Liver (tissue), 9 donors: Measurements from ENCODE around the gene VRTN. TPM values are rescaled to one million over a fixed set of nuclear protein-coding genes. Genes with fewer than 3 reads are reported as not detected.

ENCODE experiments used
- DNase-seq: peaks from one replicate; pipeline ENCODE4 v3.0.0-alpha.2; 2017; ENCODE audit warnings: low spot score
- H3K27ac ChIP-seq, 2 donors: one replicate each; pipeline ENCODE4 v1.7.0; 2013; ENCODE audit warnings: inconsistent platforms in 2 of 2, low read length in 2 of 2, control low read depth in 1 of 2, low read depth in 1 of 2, mild to moderate bottlenecking in 1 of 2
- H3K27me3 ChIP-seq, 4 donors: one replicate each; pipeline versions ENCODE4 v1.6.1 to v1.7.0; 2013; ENCODE audit warnings: low read length in 3 of 4, inconsistent platforms in 1 of 4, mild to moderate bottlenecking in 1 of 4, moderate library complexity in 1 of 4; ENCODE audit not compliant: control insufficient read depth in 4 of 4, insufficient read depth in 4 of 4
- H3K36me3 ChIP-seq, 4 donors: one replicate each; pipeline versions ENCODE4 v1.6.1 to v1.7.0; 2013; ENCODE audit warnings: low read length in 3 of 4, mild to moderate bottlenecking in 3 of 4, low read depth in 1 of 4, moderate library complexity in 1 of 4; ENCODE audit not compliant: control insufficient read depth in 4 of 4, insufficient read depth in 3 of 4
- H3K4me1 ChIP-seq, 4 donors: one replicate each; pipeline versions ENCODE4 v1.6.1 to v1.7.0; 2013; ENCODE audit warnings: low read length in 3 of 4, mild to moderate bottlenecking in 3 of 4, moderate library complexity in 1 of 4; ENCODE audit not compliant: control insufficient read depth in 4 of 4, insufficient read depth in 4 of 4
- H3K4me3 ChIP-seq, 3 donors: one replicate each; pipeline versions ENCODE4 v1.6.1 to v1.7.0; 2013; ENCODE audit warnings: low read length in 3 of 3, control low read depth in 1 of 3, low read depth in 1 of 3, mild to moderate bottlenecking in 1 of 3
- H3K9ac ChIP-seq, 2 donors: one replicate each; pipeline ENCODE4 v1.7.0; 2013; ENCODE audit warnings: low read length in 2 of 2, mild to moderate bottlenecking in 2 of 2, moderate library complexity in 2 of 2, control low read depth in 1 of 2, low read depth in 1 of 2
- H3K9me3 ChIP-seq, 4 donors: one replicate each; pipeline versions ENCODE4 v1.6.1 to v1.7.0; 2013; ENCODE audit warnings: low read length in 3 of 4; ENCODE audit not compliant: control insufficient read depth in 4 of 4
- ATF3 ChIP-seq: IDR thresholded peaks from 2 replicates; pipeline ENCODE4 v1.6.1; 2016; ENCODE audit warnings: antibody characterized with exemption
- CTCF ChIP-seq: fragments of 150-350 bp; IDR thresholded peaks from 2 replicates; pipeline ENCODE4 v1.5.1; 2017; ENCODE audit warnings: improper control_type of control experiment, low read depth, low read length; ENCODE audit not compliant: missing input control
- EGR1 ChIP-seq, 2 donors: IDR thresholded peaks; 2 replicates each; pipeline ENCODE4 v1.6.1; 2016 to 2018; ENCODE audit warnings: antibody characterized with exemption in 2 of 2, low read depth in 2 of 2
- FOXA1 ChIP-seq: IDR thresholded peaks from 2 replicates; pipeline ENCODE4 v1.6.1; 2016; ENCODE audit warnings: antibody characterized with exemption
- HNF4A ChIP-seq, 2 donors: conservative IDR thresholded peaks; 2 replicates each; pipeline ENCODE4 v1.6.1; 2016; ENCODE audit warnings: antibody characterized with exemption in 2 of 2, mild to moderate bottlenecking in 2 of 2
- HNF4G ChIP-seq: IDR thresholded peaks from 2 replicates; pipeline ENCODE4 v1.6.1; 2016; ENCODE audit warnings: antibody characterized with exemption
- MAX ChIP-seq: IDR thresholded peaks from 2 replicates; pipeline ENCODE4 v1.6.1; 2016; ENCODE audit warnings: antibody characterized with exemption
- NR2F2 ChIP-seq: IDR thresholded peaks from 2 replicates; pipeline ENCODE4 v1.6.1; 2016; ENCODE audit warnings: antibody characterized with exemption
- RAD21 ChIP-seq, 2 donors: IDR thresholded peaks; 2 replicates each; pipeline ENCODE4 v1.6.1; 2016; ENCODE audit warnings: antibody characterized with exemption in 2 of 2, mild to moderate bottlenecking in 2 of 2
- REST ChIP-seq: IDR thresholded peaks from 2 replicates; pipeline ENCODE4 v1.6.1; 2016; ENCODE audit warnings: antibody characterized with exemption, mild to moderate bottlenecking
- SP1 ChIP-seq: IDR thresholded peaks from 2 replicates; pipeline ENCODE4 v1.6.1; 2018; ENCODE audit warnings: antibody characterized with exemption, mild to moderate bottlenecking
- TAF1 ChIP-seq: conservative IDR thresholded peaks from 2 replicates; pipeline ENCODE4 v1.6.1; 2016; ENCODE audit warnings: antibody characterized with exemption, mild to moderate bottlenecking
- YY1 ChIP-seq: IDR thresholded peaks from 2 replicates; pipeline ENCODE4 v1.6.1; 2016; ENCODE audit warnings: antibody characterized with exemption, mild to moderate bottlenecking
- ZBTB33 ChIP-seq: IDR thresholded peaks from 2 replicates; pipeline ENCODE4 v1.6.1; 2016; ENCODE audit warnings: antibody characterized with exemption
- WGBS: extraction: QIAGEN DNeasy Blood & Tissue Kit; methylation state at CpG from one replicate; pipeline ENCODE4 v1.1.7; 2013; 5-methylcytosine and 5-hydroxymethylcytosine counted together
- polyA plus RNA-seq, 2 donors: library from polyadenylated mRNA; stranded (reverse) in 1 of 2; unstranded in 1 of 2; fragments of 200-250 nt in 1 of 2; fragments of >200 nt in 1 of 2; fragmentation: Nextera tagmentation in 1 of 2; extraction: Ambion mirVana in 1 of 2; gene quantifications; one replicate each; pipeline versions ENCODE4 v1.2.1 to v1.2.3, GENCODE V29; 2013 to 2015
- total RNA-seq, 2 donors: library from RNA; depleted of rRNA; stranded (reverse); fragments of >200 nt; gene quantifications; one replicate each; pipeline ENCODE4 v1.2.3, GENCODE V29; 2014
- donor health status: healthy.
- donor health status: healthy.
- donor health status: healthy.
- donor health status: healthy.
- donor health status: healthy.

VRTN gene
- total and polyA plus RNA-seq, 4 donors, result not detected

GRCh38 chr14:74402401-74403251 lies 54.4 kb downstream of the VRTN start:
- Histone ChIP-seq H3K4me3 (no peak overlapping the region), H3K27ac (no peak overlapping the region), H3K27me3 (no peaks in the 10 kb centered on the region), H3K4me1 (peaks cover 0 to 8% (median 2%) of the 10 kb centered on the region in 4 donors), H3K9ac (no peak overlapping the region), H3K36me3 (no peaks in the 10 kb centered on the region), H3K9me3 (no peaks in the 10 kb centered on the region)
- WGBS, result 56% methylated on average over 10 of the region's 10 CpGs
- DNase-seq, result no peak
- TF ChIP-seq YY1 (no peak), EGR1 (IDR thresholded peaks at IDR 0.05; ENCODE audit: low read depth in 2 of 2) (no peak), FOXA1 (no peak), RAD21 (IDR thresholded peaks at IDR 0.05) (no peak), ZBTB33 (no peak), TAF1 (no peak), SP1 (no peak), REST (no peak), ATF3 (no peak), CTCF (no peak), MAX (no peak), HNF4A (conservative IDR thresholded peaks at IDR 0.05) (no peak), HNF4G (no peak), NR2F2 (no peak)
